Raji (cell line): Measurements from ENCODE around the gene COL24A1.

Experiments
- POLR2A ChIP-seq: IDR thresholded peaks from 2 replicates; pipeline ENCODE4 v1.6.1; 2011; ENCODE audit warnings: low read depth, low read length, control low read depth; ENCODE audit not compliant: insufficient read depth

The COL24A1 gene

DNA sequence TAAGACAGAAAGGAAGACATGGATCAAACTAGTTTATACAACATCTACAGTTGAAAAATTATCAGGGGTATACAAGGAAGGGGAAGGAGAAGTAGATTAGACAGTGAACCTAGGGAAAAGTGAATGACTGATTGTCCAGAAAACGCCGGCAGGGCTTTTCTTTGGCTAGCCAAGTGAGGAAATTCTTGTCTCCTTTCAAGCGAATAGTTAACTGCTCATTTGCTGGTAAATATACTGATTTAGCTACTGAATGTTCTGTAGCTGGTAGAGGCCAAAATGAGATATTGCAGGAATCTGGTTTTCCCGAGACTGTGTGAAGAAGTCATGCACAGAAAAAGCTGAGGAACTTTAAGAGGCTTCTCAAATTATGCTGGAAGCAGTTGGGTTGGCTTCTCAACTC, 319.8 kb downstream of the COL24A1 start:
- no peak for TF ChIP-seq POLR2A

DNA sequence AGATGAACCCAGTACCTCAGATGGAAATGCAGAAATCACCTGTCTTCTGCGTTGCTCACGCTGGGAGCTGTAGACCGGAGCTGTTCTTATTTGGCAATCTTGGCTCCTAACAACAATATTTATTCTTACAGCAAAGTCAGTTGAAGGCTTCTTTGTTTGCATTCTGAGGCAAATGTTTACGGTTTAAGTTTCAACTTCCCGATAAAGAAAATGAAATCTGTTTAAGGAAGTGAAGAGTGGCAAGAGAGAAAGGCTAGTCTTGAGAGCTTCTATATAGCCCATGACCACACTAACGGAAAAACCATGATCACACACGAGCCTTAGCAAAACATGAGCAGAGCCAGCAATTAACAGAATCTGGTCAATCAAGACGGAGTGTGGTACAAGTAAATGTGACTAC, 325.7 kb downstream of the COL24A1 start:
- no peak for TF ChIP-seq POLR2A

DNA sequence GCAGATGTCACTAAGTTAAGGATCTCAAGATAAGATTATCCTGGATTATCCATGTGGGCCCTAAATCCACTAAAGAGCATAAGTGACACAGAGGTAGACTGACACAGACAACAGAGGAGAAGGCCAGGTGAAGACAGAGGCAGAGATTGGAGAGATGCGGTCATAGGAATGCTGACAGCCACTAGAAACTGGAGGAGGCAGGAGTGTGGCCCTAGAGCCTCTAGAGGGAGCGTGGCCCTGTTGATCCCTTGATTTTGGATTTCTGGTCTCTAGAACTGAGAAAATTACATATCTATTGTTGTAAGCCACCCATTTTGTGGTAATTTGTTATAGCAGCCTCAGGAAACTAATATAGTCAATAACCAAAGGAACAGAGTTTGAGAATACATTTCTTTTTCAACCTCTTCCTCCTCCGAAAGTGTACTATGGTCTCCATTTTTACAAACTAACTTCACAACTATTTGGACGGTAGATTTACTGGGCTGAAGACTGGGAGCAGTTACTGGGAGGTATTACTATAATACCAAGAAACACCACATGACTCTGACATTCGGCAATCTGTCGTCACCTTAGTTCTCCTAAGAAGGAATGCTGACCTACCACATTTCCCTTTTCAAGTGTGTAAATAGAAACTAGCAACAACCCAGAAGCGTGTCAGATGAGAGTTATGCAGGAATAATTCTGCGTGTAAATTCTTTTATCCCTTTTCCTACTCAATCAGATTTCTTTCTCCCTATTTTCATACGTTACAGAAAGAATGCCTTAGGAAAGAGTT, 332.3 kb downstream of the COL24A1 start:
- no peak for TF ChIP-seq POLR2A

DNA sequence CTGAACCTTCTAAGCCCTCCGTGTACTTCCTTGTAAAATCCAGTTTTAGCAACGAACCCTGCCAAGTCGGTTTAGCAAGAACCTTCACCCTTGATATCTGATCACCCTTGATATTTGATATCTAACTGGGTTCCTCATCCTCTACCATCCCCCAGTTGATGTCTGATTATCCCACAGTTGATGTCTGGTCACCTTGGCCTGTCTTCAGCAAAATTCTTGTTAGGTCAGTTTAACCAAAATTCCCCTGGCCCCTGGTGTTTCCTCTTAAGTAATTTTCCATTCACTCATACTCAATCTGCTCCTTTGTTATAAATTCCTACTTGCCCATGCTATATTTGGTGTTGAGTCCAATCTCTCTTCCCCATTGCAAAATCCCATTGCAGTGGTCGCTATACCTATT, 333.9 kb downstream of the COL24A1 start:
- TF ChIP-seq POLR2A: no peak

DNA sequence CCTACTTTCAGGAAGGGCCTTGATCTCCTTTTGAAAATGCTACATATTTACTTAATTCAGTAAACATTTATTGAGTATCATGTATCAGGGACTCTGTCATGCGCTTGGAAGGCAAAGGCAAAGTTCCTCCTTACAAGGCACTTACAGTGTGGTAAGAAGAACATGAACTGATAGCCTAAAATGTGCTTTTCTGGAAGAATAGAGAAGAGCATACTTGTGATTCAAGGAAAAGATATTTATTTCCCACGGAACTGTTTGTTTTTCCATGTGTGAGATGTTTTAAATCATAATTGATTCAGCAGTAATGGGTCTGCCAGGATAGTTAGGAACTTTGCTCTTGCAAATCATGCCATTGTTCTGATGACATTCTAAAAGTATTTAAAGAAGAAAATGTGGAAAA, 338.2 kb downstream of the COL24A1 start:
- TF ChIP-seq POLR2A: no peak

DNA sequence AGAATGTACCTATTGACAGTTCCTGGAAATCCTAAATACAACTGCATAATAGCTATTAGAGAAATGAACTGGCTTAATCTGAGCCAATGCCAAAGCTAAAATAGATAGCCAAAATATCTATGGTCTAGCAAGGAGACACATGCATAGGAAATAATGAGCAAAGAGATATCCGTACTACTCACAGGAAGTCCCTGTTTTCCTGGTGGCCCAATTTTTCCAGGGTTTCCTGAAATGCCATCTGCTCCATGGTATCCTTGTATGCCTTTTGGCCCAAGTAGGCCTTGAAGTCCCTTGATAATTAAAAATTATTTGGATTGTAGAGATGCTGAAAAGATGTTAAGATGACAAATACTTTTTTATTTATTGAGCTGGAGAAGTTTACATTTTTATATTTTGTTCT, 340.0 kb downstream of the COL24A1 start:
- TF ChIP-seq POLR2A: no peak

DNA sequence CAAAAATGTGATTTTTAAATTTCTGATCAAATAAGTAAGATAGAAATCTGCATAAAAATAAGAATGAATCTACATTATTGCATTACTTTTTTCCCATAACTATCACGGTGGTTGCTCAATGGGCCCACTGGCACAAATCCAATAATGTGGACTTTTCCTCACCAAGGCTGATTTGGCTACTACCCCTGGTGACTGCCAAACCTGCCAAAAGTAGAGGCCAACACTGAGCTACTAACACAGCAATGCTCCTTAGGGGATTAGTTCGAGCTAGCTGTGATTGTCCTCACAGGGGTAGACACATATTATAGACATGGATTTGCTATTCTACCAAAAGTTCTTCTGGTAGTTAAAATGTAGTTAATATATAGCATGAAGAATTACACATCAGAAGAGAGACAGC, 340.7 kb downstream of the COL24A1 start:
- TF ChIP-seq POLR2A: no peak

DNA sequence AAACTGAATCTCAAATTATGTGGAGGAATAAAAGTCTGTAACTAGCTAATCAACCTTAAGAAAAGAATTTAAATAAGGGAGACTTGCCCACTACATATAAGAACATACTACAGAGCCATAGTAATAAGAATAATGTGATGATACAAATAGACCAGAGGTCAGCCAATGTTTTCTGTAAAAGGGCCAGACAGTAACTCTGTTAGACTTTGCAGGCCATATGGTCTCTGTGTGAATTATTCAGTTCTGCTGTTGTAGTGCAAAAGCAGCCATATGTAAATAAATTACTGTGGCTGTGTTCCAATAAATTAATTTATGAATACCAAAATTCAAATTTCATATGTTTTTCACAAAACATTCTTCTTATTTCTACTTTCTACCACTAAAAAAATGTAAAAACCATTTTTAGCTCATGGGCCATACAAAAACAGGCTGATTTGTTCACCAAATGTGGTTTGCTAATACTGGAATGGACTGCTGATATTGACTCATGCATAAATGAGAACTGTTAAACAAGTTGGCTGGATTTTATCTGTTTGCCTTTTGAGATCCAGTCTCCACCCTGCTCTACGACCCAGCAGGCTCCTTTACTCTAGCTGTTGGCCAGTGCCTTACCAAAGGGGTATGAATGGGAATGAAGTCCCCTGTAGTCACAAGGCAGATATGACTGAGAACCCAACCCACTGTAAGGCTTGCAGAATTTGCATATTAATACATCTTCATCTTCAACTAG, 350.2 kb downstream of the COL24A1 start:
- no peak for TF ChIP-seq POLR2A

DNA sequence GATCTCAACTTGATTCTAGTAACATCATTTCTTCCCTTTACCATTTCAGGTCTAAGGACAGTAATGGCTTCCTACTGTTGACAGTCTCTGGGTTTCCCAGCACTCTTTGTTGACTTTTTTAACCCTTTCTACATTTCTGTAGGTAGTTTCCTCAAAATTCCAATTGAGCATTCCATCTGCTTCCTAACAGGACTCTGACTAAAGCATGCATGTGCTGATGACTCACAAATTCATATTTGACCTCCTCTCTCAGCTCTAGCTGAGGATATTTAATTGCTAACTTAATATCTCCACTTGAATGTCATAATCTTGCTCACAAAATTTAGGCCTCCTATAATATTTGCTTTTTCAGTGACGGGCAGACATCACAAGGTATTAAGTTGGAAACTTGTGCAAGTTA, 355.1 kb downstream of the COL24A1 start:
- no peak for TF ChIP-seq POLR2A

DNA sequence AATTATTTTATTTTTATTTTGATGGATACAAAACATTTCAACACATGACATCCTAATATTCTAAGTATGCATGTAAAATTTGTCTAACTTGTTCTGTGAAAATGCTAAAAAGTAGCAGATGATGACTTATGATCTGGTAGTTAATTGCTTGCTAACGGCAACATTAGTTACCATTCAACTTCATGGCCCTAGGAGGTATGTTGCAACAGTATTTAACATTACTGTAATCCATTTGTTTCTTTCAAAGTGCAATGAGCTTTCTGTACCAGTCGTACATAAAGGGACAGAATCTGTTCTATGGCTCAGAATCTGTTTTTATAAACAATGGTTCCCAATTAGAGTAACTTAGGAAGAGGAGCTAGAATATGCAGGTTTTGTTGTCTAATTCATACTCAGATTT, 356.8 kb downstream of the COL24A1 start:
- TF ChIP-seq POLR2A: no peak

DNA sequence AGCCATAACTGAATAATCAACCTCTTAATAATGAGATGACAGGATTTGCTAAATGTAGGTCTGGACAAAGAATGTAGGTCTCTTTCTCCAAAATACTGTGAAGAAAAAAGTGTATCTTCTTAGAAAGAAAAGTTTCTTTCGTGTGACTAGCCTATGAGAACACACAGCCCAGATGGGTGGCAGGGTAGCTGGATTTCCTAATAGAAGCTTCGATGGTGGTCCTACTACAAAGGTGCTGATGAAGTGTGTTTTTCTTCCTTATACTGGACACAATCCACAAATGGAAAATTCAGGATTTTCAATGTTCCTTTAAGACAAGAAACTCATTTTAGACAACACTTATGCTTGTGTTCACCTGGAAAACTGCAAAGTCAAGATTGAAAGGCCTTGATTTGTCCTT, 358.2 kb downstream of the COL24A1 start:
- no peak for TF ChIP-seq POLR2A

DNA sequence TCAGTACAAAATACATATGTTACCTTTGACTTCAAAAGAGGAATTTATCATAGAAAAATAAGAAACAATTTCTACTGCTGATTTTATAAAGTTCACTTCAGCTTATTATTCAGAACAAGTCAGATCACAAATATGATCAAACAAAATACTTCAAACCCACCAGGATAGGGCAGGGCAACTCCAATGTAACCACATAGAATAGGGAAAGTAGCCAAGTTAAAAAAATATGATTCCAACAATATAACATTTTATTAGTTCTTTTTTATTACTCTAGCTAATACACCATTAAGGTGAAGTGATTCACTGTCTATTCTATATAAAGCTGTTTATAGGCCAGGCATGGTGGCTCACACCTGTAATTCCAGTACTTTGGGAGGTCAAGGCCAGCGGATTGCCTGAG, 393.8 kb downstream of the COL24A1 start:
- no peak for TF ChIP-seq POLR2A

DNA sequence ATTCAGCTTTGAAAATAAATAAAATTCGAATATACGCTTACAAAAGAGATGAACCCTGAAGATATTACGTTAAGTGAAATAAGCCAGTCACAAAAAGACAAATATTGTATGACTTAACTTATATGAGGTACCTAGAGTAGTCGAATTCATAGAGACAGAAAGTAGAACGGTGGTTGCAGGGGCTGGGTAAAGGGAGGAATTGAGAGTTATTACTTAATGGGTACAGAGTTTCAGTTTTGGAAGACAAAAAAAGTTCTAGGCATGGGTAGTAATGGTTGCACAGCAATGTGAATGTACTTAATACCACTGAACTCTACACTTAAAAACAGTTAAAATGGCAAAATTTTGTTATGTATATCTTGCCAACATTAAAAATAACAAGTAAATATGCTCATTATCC, 399.7 kb downstream of the COL24A1 start:
- TF ChIP-seq POLR2A: no peak

DNA sequence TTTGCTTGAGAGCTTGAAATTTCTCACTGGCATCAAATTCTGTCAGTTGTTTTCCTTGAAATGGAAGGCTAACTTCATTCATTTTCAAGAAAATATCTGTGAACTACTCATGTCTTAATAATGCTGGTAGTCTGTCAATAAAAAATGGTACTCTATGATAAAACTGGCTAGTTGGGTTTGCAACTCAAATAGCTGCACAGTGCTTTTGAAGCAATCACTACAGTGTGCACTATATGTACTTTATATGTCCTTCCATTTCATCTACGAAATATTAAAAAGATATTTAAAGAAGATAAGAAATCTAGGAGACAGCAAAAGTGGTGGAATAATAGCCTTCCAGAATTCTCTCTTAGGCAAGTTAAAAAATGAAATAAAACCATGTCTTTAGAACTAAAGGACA, 408.5 kb downstream of the COL24A1 start:
- TF ChIP-seq POLR2A: no peak

DNA sequence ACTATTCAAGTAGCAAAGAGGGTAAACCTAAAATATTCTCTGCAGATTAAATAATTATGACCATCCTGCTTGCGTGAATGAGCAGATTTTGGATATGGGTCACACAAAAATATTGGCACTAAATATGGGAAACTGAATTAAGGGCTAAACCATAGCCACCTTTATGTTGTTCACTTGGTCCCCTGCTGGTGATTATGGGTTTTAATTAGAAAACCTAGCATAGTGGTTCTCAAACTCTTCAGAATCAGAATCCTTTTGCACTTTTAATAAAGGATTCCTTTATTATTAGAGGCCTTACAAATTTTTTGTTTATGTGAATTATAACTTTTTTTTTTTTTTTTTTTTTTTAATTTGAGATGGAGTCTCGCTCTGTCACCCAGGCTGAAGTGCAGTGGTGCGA, 409.8 kb downstream of the COL24A1 start:
- no peak for TF ChIP-seq POLR2A

DNA sequence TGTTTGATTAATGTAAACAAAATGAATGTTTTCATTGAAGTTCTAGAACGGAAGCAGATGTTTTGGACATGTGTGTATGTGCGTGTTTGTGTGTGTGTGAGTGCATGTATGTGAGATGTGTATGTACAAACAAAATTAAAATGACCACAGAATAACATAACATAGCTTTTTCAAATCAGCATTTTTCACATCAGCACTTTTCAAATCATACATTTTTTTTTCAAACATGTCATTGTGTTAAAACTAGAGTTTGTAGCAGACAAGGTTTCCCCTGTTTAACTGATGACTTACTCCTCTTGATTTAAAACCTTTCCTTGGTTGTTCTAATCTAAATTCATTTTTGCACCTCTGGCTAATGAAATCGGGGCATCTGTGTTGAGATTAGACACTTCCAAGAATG, 412.8 kb downstream of the COL24A1 start:
- no peak for TF ChIP-seq POLR2A

DNA sequence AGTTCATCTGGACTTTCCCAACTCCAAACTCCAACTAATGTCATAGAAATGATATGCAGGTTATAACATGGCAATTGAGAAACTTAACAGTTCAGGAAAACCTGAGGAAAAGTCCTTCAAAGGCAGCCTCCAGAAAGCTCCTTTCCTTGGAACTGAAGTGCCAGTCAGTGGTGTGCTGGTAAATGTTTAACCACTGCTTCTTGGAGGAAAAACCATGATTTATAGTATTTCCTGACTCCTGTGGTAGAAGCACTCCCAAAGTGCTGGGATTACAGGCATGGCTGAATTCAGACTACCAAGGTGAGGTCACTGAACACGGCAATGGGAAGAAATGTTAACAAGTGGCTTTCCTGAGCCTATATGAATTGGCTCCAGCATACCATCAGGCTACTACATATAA, 421.6 kb downstream of the COL24A1 start:
- no peak for TF ChIP-seq POLR2A
